ENCODE data around the gene SCFD2.

DNA sequence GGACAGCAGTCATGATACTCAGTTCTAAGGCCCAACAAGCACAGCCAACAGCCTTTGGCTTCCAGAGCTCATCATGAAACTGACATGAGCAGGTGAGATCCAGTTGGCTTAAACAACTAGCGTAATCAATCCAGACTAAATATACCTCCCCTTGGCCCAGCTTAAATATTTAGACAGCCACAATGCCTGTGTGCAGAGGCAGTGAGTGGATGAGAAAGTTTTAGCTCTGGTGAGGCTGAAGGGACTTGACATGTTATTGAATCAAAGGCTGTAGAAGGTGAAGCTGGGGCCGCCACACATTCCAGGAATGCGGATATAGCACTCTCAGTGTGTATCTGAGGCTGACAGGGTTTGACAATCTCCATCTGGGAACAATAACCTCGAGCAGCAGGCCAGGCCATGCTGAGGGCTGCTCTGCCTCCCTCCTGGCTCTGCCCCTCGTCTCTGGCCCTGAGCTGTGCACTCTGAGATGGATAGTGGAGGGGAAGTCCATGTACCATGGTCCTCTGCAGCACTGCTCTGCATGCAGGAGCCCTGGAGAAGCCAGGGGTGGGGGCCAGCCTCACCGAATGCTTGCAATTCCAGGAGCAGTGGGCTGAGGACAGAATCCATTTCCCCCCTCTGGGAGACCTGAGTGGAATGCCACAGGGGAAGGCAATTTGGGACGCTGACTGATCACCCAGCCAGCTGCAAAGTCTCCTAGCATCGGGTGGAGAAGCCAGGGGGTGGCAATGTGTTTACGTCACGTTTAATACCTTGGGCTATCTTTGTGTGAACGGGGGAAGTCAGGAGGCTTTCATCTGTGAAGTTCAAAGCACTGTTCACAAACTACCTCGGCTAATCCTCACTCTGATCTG is 541.0 kb downstream of the SCFD2 start:
- TF ChIP-seq CTCF (IDR thresholded peaks at IDR 0.05; ENCODE audit: poor library complexity, severe bottlenecking) (no peak), POLR2AphosphoS5 (IDR thresholded peaks at IDR 0.05) (peak; percentile 17)
